ENCODE measurements around the gene TGOLN2. TPM values are rescaled to one million over a fixed set of nuclear protein-coding genes. Genes with fewer than 3 reads are reported as not detected.
A peak's percentile ranks its signal among the peaks of the same experiment; 100 is the strongest.

The TGOLN2 gene
- total RNA-seq, 2 donors from 2014 or later: 58.6 to 67.0 TPM

- peak overlapping the region; percentile 92 for H3K4me3 ChIP-seq (ENCODE audit: low read length)
- H3K27me3 ChIP-seq (ENCODE audit: control insufficient read depth, insufficient read depth, low read length, poor library complexity, severe bottlenecking): no peaks in the 10 kb centered on the region
- peaks cover 21% of the 10 kb centered on the region for H3K4me1 Mint-ChIP-seq
- H3K27me3 Mint-ChIP-seq (ENCODE audit: insufficient read depth): peaks cover 2% of the 10 kb centered on the region
- peaks cover 8% of the 10 kb centered on the region for H3K4me1 ChIP-seq (ENCODE audit: control insufficient read depth, insufficient read depth, low read length)
- peaks cover 4% of the 10 kb centered on the region for H3K36me3 Mint-ChIP-seq (ENCODE audit: low read depth)
- H3K36me3 ChIP-seq (ENCODE audit: control insufficient read depth, insufficient read depth, low read length): peaks cover 26% of the 10 kb centered on the region
- no peaks in the 10 kb centered on the region for H3K9me3 Mint-ChIP-seq
- H3K4me3 Mint-ChIP-seq: no peak overlapping the region
- H3K9ac ChIP-seq (ENCODE audit: extremely low read depth, low read length, poor library complexity, severe bottlenecking): no peak overlapping the region
- H3K9me3 ChIP-seq (ENCODE audit: control insufficient read depth, low read length): no peaks in the 10 kb centered on the region
- H3K27ac ChIP-seq (ENCODE audit: low read depth, low read length): no peak overlapping the region
- H3K27ac Mint-ChIP-seq: peak overlapping the region; percentile 44
- no peak for TF ChIP-seq CTCF (conservative IDR thresholded peaks at IDR 0.05)
- DNase-seq: peak; percentile 73
- WGBS, 2 experiments (ENCODE audit: insufficient coverage in 1 of 2, insufficient read length in 1 of 2): 68 to 100% methylated on average over 1 to 2 of the region's 2 CpGs
These were observed 28.4 kb upstream of the TGOLN2 start for GRCh38 chr2:85356186-85356585.

GRCh38 chr2:85355521-85355920 is 27.7 kb upstream of the TGOLN2 start:
- H3K36me3 ChIP-seq (ENCODE audit: control insufficient read depth, insufficient read depth, low read length): peaks cover 30% of the 10 kb centered on the region
- peak overlapping the region; percentile 92 for H3K4me3 ChIP-seq (ENCODE audit: low read length)
- H3K27me3 Mint-ChIP-seq (ENCODE audit: insufficient read depth): peaks cover 2% of the 10 kb centered on the region
- no peak overlapping the region for H3K27ac Mint-ChIP-seq
- 92 to 100% methylated on average over 1 to 3 of the region's 3 CpGs for WGBS, 2 experiments (ENCODE audit: insufficient coverage in 1 of 2, insufficient read length in 1 of 2)
- H3K27me3 ChIP-seq (ENCODE audit: control insufficient read depth, insufficient read depth, low read length, poor library complexity, severe bottlenecking): no peaks in the 10 kb centered on the region
- no peak for DNase-seq
- peaks cover 21% of the 10 kb centered on the region for H3K4me1 Mint-ChIP-seq
- H3K4me1 ChIP-seq (ENCODE audit: control insufficient read depth, insufficient read depth, low read length): peaks cover 8% of the 10 kb centered on the region
- H3K27ac ChIP-seq (ENCODE audit: low read depth, low read length): no peak overlapping the region
- peaks cover 9% of the 10 kb centered on the region for H3K36me3 Mint-ChIP-seq (ENCODE audit: low read depth)
- H3K9me3 Mint-ChIP-seq: no peaks in the 10 kb centered on the region
- H3K4me3 Mint-ChIP-seq: peak overlapping the region; percentile 90
- no peak overlapping the region for H3K9ac ChIP-seq (ENCODE audit: extremely low read depth, low read length, poor library complexity, severe bottlenecking)
- no peaks in the 10 kb centered on the region for H3K9me3 ChIP-seq (ENCODE audit: control insufficient read depth, low read length)
- TF ChIP-seq CTCF (conservative IDR thresholded peaks at IDR 0.05): no peak

- Mint-ChIP-seq H3K36me3 (ENCODE audit: low read depth) (peaks cover 13% of the 10 kb centered on the region), H3K4me3 (peak overlapping the region; percentile 90), H3K27me3 (ENCODE audit: insufficient read depth) (peaks cover 2% of the 10 kb centered on the region), H3K27ac (peak overlapping the region; percentile 96), H3K4me1 (peaks cover 21% of the 10 kb centered on the region), H3K9me3 (no peaks in the 10 kb centered on the region)
- 23 to 25% methylated on average over 6 to 10 of the region's 10 CpGs for WGBS, 2 experiments (ENCODE audit: insufficient coverage in 1 of 2, insufficient read length in 1 of 2)
- Histone ChIP-seq H3K27ac (ENCODE audit: low read depth, low read length) (no peak overlapping the region), H3K36me3 (ENCODE audit: control insufficient read depth, insufficient read depth, low read length) (peaks cover 35% of the 10 kb centered on the region), H3K4me3 (ENCODE audit: low read length) (peak overlapping the region; percentile 92), H3K9ac (ENCODE audit: extremely low read depth, low read length, poor library complexity, severe bottlenecking) (peak overlapping the region; percentile 62), H3K4me1 (ENCODE audit: control insufficient read depth, insufficient read depth, low read length) (peaks cover 8% of the 10 kb centered on the region), H3K27me3 (ENCODE audit: control insufficient read depth, insufficient read depth, low read length, poor library complexity, severe bottlenecking) (no peaks in the 10 kb centered on the region), H3K9me3 (ENCODE audit: control insufficient read depth, low read length) (no peaks in the 10 kb centered on the region)
- TF ChIP-seq CTCF (conservative IDR thresholded peaks at IDR 0.05): no peak
- DNase-seq: no peak
These were observed 27.3 kb upstream of the TGOLN2 start for GRCh38 chr2:85355073-85355410.

Measured in endodermal cell (in vitro differentiated cells).